PC-3 (cell line): ENCODE data around the gene KRTAP5-11. TPM values are rescaled to one million over a fixed set of nuclear protein-coding genes. Genes with fewer than 3 reads are reported as not detected.

ENCODE experiments used
- ATAC-seq: fragments of 200-7000 bp; cut with Tn5 transposase; 2 replicates; pipeline ENCODE4 v1.9.1; 2020; ENCODE audit warnings: mild to moderate bottlenecking, moderate library complexity
- BruUV-seq: library from RNA; stranded (reverse); fragments of 400-500 nt; replicated peaks from 2 replicates; lab custom pipeline; 2021; lab: Mats Ljungman, UMichigan
- CTCF ChIA-PET: fragments of 300-600 bp; sonication (Branson Sonifier 250); formaldehyde crosslinking; loops from one replicate; lab custom pipeline; 2022; ENCODE audit warnings: antibody characterized with exemption; lab: Charles Lee
- POLR2A ChIA-PET: fragments of 300-600 bp; sonication (Branson Sonifier 250); formaldehyde crosslinking; loops from one replicate; lab custom pipeline; 2022; ENCODE audit warnings: antibody characterized with exemption; ENCODE audit not compliant: unreplicated experiment; lab: Charles Lee
- DNase-seq: peaks from one replicate; pipeline ENCODE4 v3.0.0-alpha.2; 2015
- H2AFZ ChIP-seq: fragments of 300-600 bp; sonication (generic); 2 replicates; pipeline ENCODE4 v1.6.0; 2016; ENCODE audit warnings: antibody characterized with exemption, low read length
- H3F3A ChIP-seq: fragments of 300-600 bp; sonication (generic); one replicate; pipeline ENCODE4 v1.6.0; 2017; ENCODE audit warnings: antibody characterized with exemption, low read length, control low read depth, mild to moderate bottlenecking; ENCODE audit not compliant: unreplicated experiment
- H3K27ac ChIP-seq: fragments of 300-600 bp; sonication (generic); 2 replicates; pipeline ENCODE4 v1.5.1; 2016; ENCODE audit warnings: mild to moderate bottlenecking, low read length
- H3K27me3 ChIP-seq: fragments of 300-600 bp; sonication (generic); 2 replicates; pipeline ENCODE4 v1.6.1; 2016; ENCODE audit warnings: low read length, mixed read lengths
- H3K36me3 ChIP-seq: fragments of 300-600 bp; sonication (generic); 2 replicates; pipeline ENCODE4 v1.6.1; 2016; ENCODE audit warnings: low read depth, mixed run types, low read length, mixed read lengths
- H3K4me1 ChIP-seq: fragments of 300-600 bp; sonication (generic); 2 replicates; pipeline ENCODE4 v1.5.1; 2016; ENCODE audit warnings: low read length; ENCODE audit not compliant: insufficient read depth
- H3K4me2 ChIP-seq: fragments of 300-600 bp; sonication (generic); 2 replicates; pipeline ENCODE4 v1.6.0; 2016; ENCODE audit warnings: low read length
- H3K4me3 ChIP-seq: fragments of 300-600 bp; sonication (generic); 2 replicates; pipeline ENCODE4 v1.5.1; 2016; ENCODE audit warnings: mild to moderate bottlenecking, low read length, mixed read lengths
- H3K79me2 ChIP-seq: fragments of 300-600 bp; sonication (generic); 2 replicates; pipeline ENCODE4 v1.6.1; 2017; ENCODE audit warnings: low read length, mixed read lengths
- H3K9ac ChIP-seq: fragments of 300-600 bp; sonication (generic); 2 replicates; pipeline ENCODE4 v1.6.0; 2016; ENCODE audit warnings: mild to moderate bottlenecking, low read length
- H3K9me2 ChIP-seq: fragments of 300-600 bp; sonication (generic); replicated peaks from 2 replicates; pipeline ENCODE4 v1.6.1; 2016; ENCODE audit warnings: mixed run types, low read length, mixed read lengths
- H3K9me3 ChIP-seq: fragments of 300-600 bp; sonication (generic); 2 replicates; pipeline ENCODE4 v1.6.1; 2016; ENCODE audit warnings: low read length, mixed read lengths
- H4K20me1 ChIP-seq: fragments of 300-600 bp; sonication (generic); 2 replicates; pipeline ENCODE4 v1.6.1; 2016; ENCODE audit warnings: low read length, mixed read lengths
- CTCF ChIP-seq: fragments of 300-600 bp; sonication (generic); conservative IDR thresholded peaks from 2 replicates; pipeline ENCODE4 v1.5.1; 2017; ENCODE audit warnings: antibody characterized with exemption, low read depth, mild to moderate bottlenecking, low read length
- EZH2 ChIP-seq: fragments of 300-600 bp; sonication (generic); IDR thresholded peaks from one replicate; pipeline ENCODE4 v1.6.1; 2017; ENCODE audit warnings: antibody characterized with exemption, mild to moderate bottlenecking, low read length; ENCODE audit not compliant: unreplicated experiment
- EZH2phosphoT487 ChIP-seq: fragments of 300-600 bp; sonication (generic); IDR thresholded peaks from 2 replicates; pipeline ENCODE4 v1.6.1; 2018; ENCODE audit warnings: mild to moderate bottlenecking, antibody characterized with exemption, low read length, borderline replicate concordance
- intact Hi-C: fragments of 100-400 bp; cut with micrococcal nuclease; formaldehyde crosslinking; loops from 2 replicates; pipeline ENCODE4 v1.9.0; 2023
- total RNA-seq: library from RNA; depleted of rRNA; stranded (reverse); fragments of >200 nt; gene quantifications from 2 replicates; pipeline ENCODE4 v1.2.3, GENCODE V29; 2014

KRTAP5-11 gene
- total RNA-seq, 1 experiment from 2014 or later, result not detected

- TF ChIP-seq EZH2phosphoT487 (no peak), CTCF (no peak), EZH2 (no peak)
- no peaks in the 10 kb centered on the region for H3K9me2 ChIP-seq
- intact Hi-C loops, result no loop called here
- H3K27me3 ChIP-seq, result peaks cover 4% of the 10 kb centered on the region; the same call in 1 of the 2 replicates
- no peaks in the 10 kb centered on the region for H3K36me3 ChIP-seq
- H3K9ac ChIP-seq, result no peak overlapping the region
- H2AFZ ChIP-seq, result no peak overlapping the region
- POLR2A ChIA-PET, result no interaction called here
- no peak overlapping the region for H3K27ac ChIP-seq
- H4K20me1 ChIP-seq, result no peaks in the 10 kb centered on the region
- CTCF ChIA-PET, result no interaction called here
- ATAC-seq, result no peak
- H3K79me2 ChIP-seq, result no peaks in the 10 kb centered on the region
- no peaks in the 10 kb centered on the region for H3F3A ChIP-seq
- H3K4me3 ChIP-seq, result no peak overlapping the region
- H3K4me2 ChIP-seq, result no peak overlapping the region
- H3K4me1 ChIP-seq, result no peaks in the 10 kb centered on the region
- DNase-seq, result no peak
- no peaks in the 10 kb centered on the region for H3K9me3 ChIP-seq
- no TSS peak for BruUV-seq
These were observed 27.7 kb downstream of the KRTAP5-11 start for GRCh38 chr11:71554996-71555395.

DNA sequence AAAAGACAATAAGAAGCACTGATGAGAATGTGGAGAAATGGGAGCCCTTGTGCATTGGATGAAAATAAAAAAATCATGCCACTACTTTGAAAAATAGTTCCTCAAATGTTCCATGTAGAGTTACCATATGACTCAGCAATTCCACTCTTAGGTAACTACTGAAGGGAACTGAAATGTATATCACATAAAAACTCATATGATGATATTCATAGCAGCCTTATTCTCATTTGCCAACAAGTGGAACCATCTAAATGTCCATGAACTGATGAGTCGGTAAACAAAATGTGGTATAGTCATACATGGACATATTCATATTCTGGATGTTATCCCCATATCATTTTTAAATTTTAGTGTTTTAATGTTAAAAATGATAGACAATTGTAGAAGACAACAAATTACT lies 31.0 kb downstream of the KRTAP5-11 start:
- Histone ChIP-seq H3K4me3 (no peak overlapping the region), H3K4me2 (no peak overlapping the region), H4K20me1 (no peaks in the 10 kb centered on the region), H3K27ac (no peak overlapping the region), H2AFZ (no peak overlapping the region), H3K9me2 (no peaks in the 10 kb centered on the region), H3K9ac (no peak overlapping the region), H3K9me3 (no peaks in the 10 kb centered on the region), H3K36me3 (no peaks in the 10 kb centered on the region), H3F3A (no peaks in the 10 kb centered on the region), H3K79me2 (no peaks in the 10 kb centered on the region), H3K4me1 (no peaks in the 10 kb centered on the region), H3K27me3 (peaks cover 36% of the 10 kb centered on the region; the same call in 1 of the 2 replicates)
- ChIA-PET POLR2A (no interaction called here), CTCF (no interaction called here)
- intact Hi-C loops, result no loop called here
- ATAC-seq (no peak), DNase-seq (no peak)
- TF ChIP-seq EZH2phosphoT487, result no peak
- BruUV-seq, result no TSS peak

GRCh38 chr11:71548716-71549151 lies 33.9 kb downstream of the KRTAP5-11 start:
- Histone ChIP-seq H3K4me3 (no peak overlapping the region), H3F3A (no peaks in the 10 kb centered on the region)
- ATAC-seq, result no peak

More at GRCh38 chr11:71548716-71549151, 33.9 kb downstream of the KRTAP5-11 start:
- CTCF ChIA-PET, result no interaction called here
- Histone ChIP-seq H3K36me3 (no peaks in the 10 kb centered on the region), H4K20me1 (no peaks in the 10 kb centered on the region), H3K4me2 (no peak overlapping the region), H3K79me2 (no peaks in the 10 kb centered on the region), H2AFZ (no peak overlapping the region), H3K27me3 (peaks cover 56% of the 10 kb centered on the region; the same call in 1 of the 2 replicates), H3K9me2 (no peaks in the 10 kb centered on the region), H3K9ac (no peak overlapping the region), H3K9me3 (no peaks in the 10 kb centered on the region), H3K27ac (no peak overlapping the region), H3K4me1 (no peaks in the 10 kb centered on the region)
- intact Hi-C loops, result no loop called here
- POLR2A ChIA-PET, result no interaction called here
- TF ChIP-seq CTCF, result no peak
- TF ChIP-seq EZH2, result no peak
- TF ChIP-seq EZH2phosphoT487, result no peak
- BruUV-seq, result no TSS peak
- no peak for DNase-seq
